B cell (primary cell): ENCODE measurements around the gene VPS8. TPM values are rescaled to one million over a fixed set of nuclear protein-coding genes. Genes with fewer than 3 reads are reported as not detected.

Experiments
- ATAC-seq: fragments of 200-7000 bp; cut with Tn5 transposase; one replicate; pipeline ENCODE4 v1.10.0; 2021; ENCODE audit warnings: low read depth, mild to moderate bottlenecking, moderate number of reproducible peaks, moderate library complexity
- CTCF ChIA-PET: fragments of 350-600 bp; sonication (Branson Sonifier 250); formaldehyde crosslinking; loops from one replicate; lab custom pipeline; 2021; ENCODE audit warnings: antibody characterized with exemption, inconsistent platforms; lab: Charles Lee
- POLR2A ChIA-PET: fragments of 350-600 bp; sonication (Branson Sonifier 250); formaldehyde crosslinking; loops from one replicate; lab custom pipeline; 2021; ENCODE audit warnings: antibody characterized with exemption; lab: Charles Lee
- DNase-seq: peaks from one replicate; pipeline ENCODE4 v3.0.0; 2013
- H2AFZ ChIP-seq: 2 replicates; pipeline ENCODE4 v1.6.1; 2012; ENCODE audit warnings: mild to moderate bottlenecking, low read depth, low read length; ENCODE audit not compliant: insufficient read depth, poor library complexity, severe bottlenecking
- H3K27ac ChIP-seq, 2 donors: 1 replicate in 1 of 2; 2 replicates in 1 of 2; pipeline ENCODE4 v1.5.1; 2012 to 2013; ENCODE audit warnings: low read length in 2 of 2, mild to moderate bottlenecking in 2 of 2, moderate library complexity in 1 of 2
- H3K27me3 ChIP-seq, 4 experiments: fragments of 200-600 bp in 1 of 4; sonication (generic) in 1 of 4; replicated peaks in 1 of 4; 1 replicate in 2 of 4; 2 replicates in 2 of 4; pipeline versions ENCODE4 v1.6.1 to v1.7.0; 2013 to 2016; ENCODE audit warnings: low read length in 3 of 4, mild to moderate bottlenecking in 2 of 4, mixed read lengths in 1 of 4, moderate library complexity in 1 of 4; ENCODE audit not compliant: insufficient read depth in 4 of 4, control insufficient read depth in 3 of 4; ENCODE audit errors: control extremely low read depth in 1 of 4
- H3K36me3 ChIP-seq, 2 experiments: replicated peaks in 1 of 2; 1 replicate in 1 of 2; 2 replicates in 1 of 2; pipeline versions ENCODE4 v1.6.1 to v1.7.1; 2013; ENCODE audit warnings: low read length in 1 of 2; ENCODE audit not compliant: insufficient read depth in 2 of 2, control insufficient read depth in 1 of 2; ENCODE audit errors: control extremely low read depth in 1 of 2, extremely low read depth in 1 of 2
- H3K4me1 ChIP-seq, 2 donors: fragments of 200-600 bp in 1 of 2; sonication (generic) in 1 of 2; 1 replicate in 1 of 2; 2 replicates in 1 of 2; pipeline versions ENCODE4 v1.5.1 to v1.6.1; 2013 to 2017; ENCODE audit warnings: low read length in 2 of 2; ENCODE audit not compliant: control insufficient read depth in 2 of 2, insufficient read depth in 2 of 2
- H3K4me2 ChIP-seq: replicated peaks from 2 replicates; pipeline ENCODE3; 2012; ENCODE audit warnings: mild to moderate bottlenecking, low read depth, low read length; ENCODE audit not compliant: poor library complexity, severe bottlenecking
- H3K4me3 ChIP-seq, 5 experiments: fragments of 200-600 bp in 1 of 5; sonication (generic) in 1 of 5; 1 replicate in 3 of 5; 2 replicates in 2 of 5; pipeline versions ENCODE4 v1.5.1 to v1.7.0; 2011 to 2016; ENCODE audit warnings: low read length in 4 of 5, mild to moderate bottlenecking in 4 of 5, low read depth in 2 of 5, control low read depth in 1 of 5, moderate library complexity in 1 of 5; ENCODE audit not compliant: insufficient read depth in 1 of 5; ENCODE audit errors: control extremely low read depth in 1 of 5, extremely low read depth in 1 of 5
- H3K79me2 ChIP-seq: fragments of 200-600 bp; sonication (generic); one replicate; pipeline ENCODE4 v1.6.0; 2016; ENCODE audit warnings: low read length; ENCODE audit not compliant: control insufficient read depth, insufficient read depth
- H3K9ac ChIP-seq: fragments of 200-600 bp; sonication (generic); 2 replicates; pipeline ENCODE4 v1.6.1; 2017; ENCODE audit warnings: mild to moderate bottlenecking, low read length, moderate library complexity
- H3K9me3 ChIP-seq, 3 donors: one replicate each; pipeline versions ENCODE4 v1.6.1 to v1.7.1; 2013; ENCODE audit warnings: low read length in 2 of 3; ENCODE audit not compliant: control insufficient read depth in 2 of 3, insufficient read depth in 1 of 3; ENCODE audit errors: control extremely low read depth in 1 of 3
- H4K20me1 ChIP-seq: 2 replicates; pipeline ENCODE4 v1.6.0; 2012; ENCODE audit warnings: mild to moderate bottlenecking, low read length; ENCODE audit not compliant: insufficient read depth, control insufficient read depth, poor library complexity, severe bottlenecking
- H3K27ac Mint-ChIP-seq: one replicate; pipeline ENCODE4 v1.8.0; 2021; ENCODE audit warnings: mixed read lengths
- H3K27me3 Mint-ChIP-seq: one replicate; pipeline ENCODE4 v1.8.0; 2021; ENCODE audit warnings: mixed read lengths
- H3K4me1 Mint-ChIP-seq: one replicate; pipeline ENCODE4 v1.8.0; 2021; ENCODE audit warnings: mixed read lengths
- H3K4me3 Mint-ChIP-seq: one replicate; pipeline ENCODE4 v1.8.0; 2021; ENCODE audit warnings: mixed read lengths
- H3K9me3 Mint-ChIP-seq: one replicate; pipeline ENCODE4 v1.8.0; 2022; ENCODE audit warnings: mixed read lengths; ENCODE audit not compliant: insufficient read depth
- EZH2 ChIP-seq: IDR thresholded peaks from 2 replicates; pipeline ENCODE4 v1.6.1; 2012; ENCODE audit warnings: borderline replicate concordance, low read depth, mild to moderate bottlenecking, moderate library complexity, low read length; ENCODE audit not compliant: insufficient read depth, poor library complexity, severe bottlenecking
- WGBS: methylation state at CpG from one replicate; pipeline ENCODE4 v1.1.5; 2013; ENCODE audit warnings: missing lambda C conversion rate; ENCODE audit not compliant: insufficient coverage; 5-methylcytosine and 5-hydroxymethylcytosine counted together
- intact Hi-C: fragments of 100-400 bp; cut with micrococcal nuclease; formaldehyde crosslinking; loops from one replicate; pipeline ENCODE4 v1.10.0; 2022
- polyA plus RNA-seq: library from polyadenylated mRNA; depleted of rRNA; stranded (reverse); fragments of >200 nt; gene quantifications from 2 replicates; pipeline ENCODE4 v1.2.3, GENCODE V29; 2012
- total RNA-seq, 2 donors: library from RNA; stranded (reverse); fragments of 120-200 nt in 1 of 2; gene quantifications; 1 replicate in 1 of 2; 2 replicates in 1 of 2; pipeline versions ENCODE4 v1.2.3 to v1.2.4, GENCODE V29; 2013 to 2022
- TF ChIP-seq, protein P1 (sequence below): fragments of 200-600 bp; IDR thresholded peaks from one replicate; pipeline ENCODE4 v1.8.0; 2022; ENCODE audit warnings: antibody characterized with exemption, mild to moderate bottlenecking

Gene VPS8
- total and polyA plus RNA-seq, 2 donors (not counting 1 experiment from before 2014, with no cell fraction given), result 18.3 to 95.6 TPM

DNA sequence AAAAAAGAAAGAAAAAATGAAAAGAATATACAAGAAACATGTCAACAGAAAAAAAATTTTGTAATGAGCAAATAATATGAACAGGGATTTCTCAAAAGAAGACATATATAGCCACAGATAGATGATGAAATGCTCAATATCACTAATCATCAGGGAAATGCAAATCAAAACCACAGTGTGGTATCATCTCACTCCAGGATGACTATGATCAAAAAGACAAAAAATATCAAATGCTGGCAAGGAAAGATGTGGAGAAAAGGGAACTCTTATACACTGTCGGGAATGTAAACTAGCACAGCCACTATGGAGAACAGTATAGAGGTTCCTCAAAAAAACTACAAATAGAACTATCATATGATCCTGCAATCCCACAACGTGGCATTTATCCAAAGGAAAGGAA, 246.8 kb downstream of the VPS8 start:
- WGBS, result no CpG with 5 or more reads among the region's 2 CpGs
- Histone ChIP-seq H4K20me1 (no peaks in the 10 kb centered on the region), H3K36me3 (peaks cover 0 to 3% of the 10 kb centered on the region in 2 experiments), H2AFZ (no peak overlapping the region), H3K79me2 (no peaks in the 10 kb centered on the region), H3K27me3 (no peaks in the 10 kb centered on the region), H3K4me3 (no peak overlapping the region), H3K4me1 (no peaks in the 10 kb centered on the region), H3K4me2 (no peak overlapping the region), H3K9ac (no peak overlapping the region), H3K9me3 (peaks cover 0 to 34% (median 19%) of the 10 kb centered on the region in 3 donors), H3K27ac (no peak overlapping the region)
- intact Hi-C loops, result no loop called here
- POLR2A ChIA-PET, result no interaction called here
- Mint-ChIP-seq H3K4me1 (no peaks in the 10 kb centered on the region), H3K27me3 (no peaks in the 10 kb centered on the region), H3K4me3 (no peak overlapping the region), H3K27ac (no peak overlapping the region), H3K9me3 (peaks cover 23% of the 10 kb centered on the region)
- DNase-seq (no peak), ATAC-seq (no peak)
- TF ChIP-seq EZH2, result no peak
- TF ChIP-seq, protein P1, sequence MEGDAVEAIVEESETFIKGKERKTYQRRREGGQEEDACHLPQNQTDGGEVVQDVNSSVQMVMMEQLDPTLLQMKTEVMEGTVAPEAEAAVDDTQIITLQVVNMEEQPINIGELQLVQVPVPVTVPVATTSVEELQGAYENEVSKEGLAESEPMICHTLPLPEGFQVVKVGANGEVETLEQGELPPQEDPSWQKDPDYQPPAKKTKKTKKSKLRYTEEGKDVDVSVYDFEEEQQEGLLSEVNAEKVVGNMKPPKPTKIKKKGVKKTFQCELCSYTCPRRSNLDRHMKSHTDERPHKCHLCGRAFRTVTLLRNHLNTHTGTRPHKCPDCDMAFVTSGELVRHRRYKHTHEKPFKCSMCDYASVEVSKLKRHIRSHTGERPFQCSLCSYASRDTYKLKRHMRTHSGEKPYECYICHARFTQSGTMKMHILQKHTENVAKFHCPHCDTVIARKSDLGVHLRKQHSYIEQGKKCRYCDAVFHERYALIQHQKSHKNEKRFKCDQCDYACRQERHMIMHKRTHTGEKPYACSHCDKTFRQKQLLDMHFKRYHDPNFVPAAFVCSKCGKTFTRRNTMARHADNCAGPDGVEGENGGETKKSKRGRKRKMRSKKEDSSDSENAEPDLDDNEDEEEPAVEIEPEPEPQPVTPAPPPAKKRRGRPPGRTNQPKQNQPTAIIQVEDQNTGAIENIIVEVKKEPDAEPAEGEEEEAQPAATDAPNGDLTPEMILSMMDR, result no peak
- CTCF ChIA-PET, result no interaction called here

DNA sequence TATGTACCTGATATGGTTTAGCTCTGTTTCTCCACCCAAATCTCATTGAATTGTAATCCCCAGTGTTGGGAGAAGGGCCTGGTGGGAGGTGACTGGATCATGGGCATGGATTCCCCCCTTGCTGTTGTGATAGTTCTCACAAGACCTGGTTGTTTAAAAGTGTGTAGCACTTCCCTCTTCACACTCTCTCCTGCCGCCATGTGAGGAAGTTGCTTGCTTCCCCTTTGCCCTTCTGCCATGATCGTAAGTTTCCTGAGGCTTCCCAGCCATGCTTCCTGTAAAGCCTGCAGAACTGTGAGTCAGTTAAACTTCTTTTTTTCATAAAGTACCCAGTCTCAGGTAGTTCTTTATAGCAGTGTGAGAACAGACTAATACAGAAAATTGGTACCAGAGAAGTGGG, 247.8 kb downstream of the VPS8 start:
- POLR2A ChIA-PET, result no interaction called here
- Histone ChIP-seq H3K9me3 (peaks cover 0 to 30% (median 19%) of the 10 kb centered on the region in 3 donors), H3K27ac (no peak overlapping the region), H4K20me1 (no peaks in the 10 kb centered on the region), H2AFZ (no peak overlapping the region), H3K4me3 (no peak overlapping the region), H3K9ac (no peak overlapping the region), H3K4me1 (no peaks in the 10 kb centered on the region), H3K27me3 (no peaks in the 10 kb centered on the region), H3K36me3 (no peaks in the 10 kb centered on the region), H3K4me2 (no peak overlapping the region), H3K79me2 (no peaks in the 10 kb centered on the region)
- CTCF ChIA-PET, result no interaction called here
- intact Hi-C loops, result no loop called here
- no CpG with 5 or more reads among the region's 2 CpGs for WGBS
- Mint-ChIP-seq H3K27me3 (no peaks in the 10 kb centered on the region), H3K9me3 (peaks cover 23% of the 10 kb centered on the region), H3K4me3 (no peak overlapping the region), H3K4me1 (no peaks in the 10 kb centered on the region), H3K27ac (no peak overlapping the region)
- no peak for DNase-seq
- TF ChIP-seq, protein P1, result no peak
- no peak for TF ChIP-seq EZH2
- ATAC-seq, result no peak
